SKM-1 treated with dmso at 0.1 percent for 144 hours (cell line): ENCODE results near the gene TNIK.
"Not testable (repeated sequence)": the region's sequence is repeated elsewhere in the genome, so short reads cannot be mapped to it uniquely, and the experiment has no call there.

Experiments
- DNase-seq: peaks from one replicate; lab custom pipeline; 2025; ENCODE audit not compliant: unreplicated experiment; lab: John Stamatoyannopoulos, UW

The TNIK gene

DNA sequence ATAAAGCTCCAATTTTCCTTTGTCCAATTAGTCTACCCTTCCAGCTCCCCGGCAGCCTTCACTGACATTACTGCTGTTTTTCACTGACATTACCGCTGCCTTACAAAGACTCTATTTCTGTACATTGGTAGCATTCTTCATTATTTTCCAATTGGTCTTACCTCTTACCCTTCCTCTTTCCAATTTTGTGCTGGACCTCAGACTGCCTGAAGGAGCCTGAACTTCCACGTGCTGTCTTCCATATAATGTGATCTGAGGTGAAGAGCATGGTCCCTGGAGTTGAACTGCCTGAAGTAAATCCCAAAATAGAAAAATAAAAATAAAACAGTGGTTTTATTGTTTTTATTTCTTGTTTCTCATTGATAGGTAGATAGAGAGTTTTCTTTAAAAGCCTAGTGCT, 9.2 kb upstream of the TNIK start:
- no peak for DNase-seq

DNA sequence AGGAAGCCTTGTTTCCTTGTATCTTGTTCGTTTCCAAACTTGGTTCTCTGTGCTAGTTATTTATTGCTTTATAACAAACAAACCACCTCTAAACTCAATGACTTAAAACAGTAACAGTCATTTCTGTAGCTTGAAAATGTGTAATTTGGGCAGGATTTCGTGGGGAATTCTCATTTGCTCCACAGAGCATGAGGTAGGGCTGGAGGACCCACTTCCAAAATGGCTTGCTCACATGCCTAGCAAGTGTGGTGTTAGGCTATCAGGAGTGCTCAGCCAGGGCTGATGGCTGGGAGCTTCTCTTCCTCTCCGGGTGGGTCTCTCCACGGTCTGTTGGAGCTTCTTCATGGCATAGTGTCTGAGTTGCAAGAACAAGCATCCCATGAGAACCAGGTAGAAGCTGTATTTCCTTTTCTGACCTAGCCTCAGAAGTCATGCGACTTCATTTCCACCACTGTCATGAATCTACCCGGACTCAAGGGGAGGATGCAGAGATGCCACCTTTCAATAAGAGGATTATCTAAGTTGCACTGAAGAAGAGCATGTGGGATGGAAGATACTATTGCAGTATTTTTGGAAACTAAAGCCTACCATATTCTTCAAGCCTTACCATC, 8.2 kb upstream of the TNIK start:
- DNase-seq = no peak

DNA sequence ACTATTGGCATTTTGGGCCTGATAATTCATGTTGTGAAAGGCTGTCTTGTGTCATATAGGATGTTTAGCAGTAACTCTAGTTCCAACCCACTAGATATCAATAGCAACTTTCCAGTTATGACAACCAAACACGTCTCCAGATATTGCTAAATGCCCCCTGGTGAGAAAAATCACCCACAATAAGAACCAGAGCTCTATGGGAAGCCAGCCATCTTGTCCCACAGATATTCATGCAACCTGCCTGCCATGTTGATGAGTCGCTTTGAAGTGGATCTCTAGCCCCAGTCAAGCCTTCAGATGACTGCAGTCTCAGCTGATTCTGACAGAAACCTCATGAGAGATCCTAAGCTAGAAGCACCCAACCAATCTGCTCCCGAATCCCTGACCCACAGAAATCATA, 5.6 kb upstream of the TNIK start:
- no peak for DNase-seq

DNA sequence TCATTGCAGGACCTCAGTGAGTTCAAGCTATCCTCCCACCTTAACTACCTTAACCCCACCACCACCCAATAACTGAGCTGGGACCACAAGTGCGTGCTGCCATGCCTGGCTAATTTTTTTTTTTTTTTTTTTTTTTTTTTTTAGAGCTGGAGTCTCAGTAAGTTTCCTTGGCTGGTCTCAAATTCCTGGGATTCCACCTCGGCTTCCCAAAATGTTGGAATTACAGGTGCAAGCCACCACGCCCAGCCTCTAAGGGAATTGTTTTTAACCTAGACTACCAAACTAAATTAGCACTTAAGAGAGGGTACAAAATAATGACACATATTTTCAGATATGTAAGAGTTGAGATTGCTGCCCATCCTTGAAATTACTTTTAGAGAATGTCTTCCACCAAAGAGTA, 4.3 kb upstream of the TNIK start:
- no peak for DNase-seq

DNA sequence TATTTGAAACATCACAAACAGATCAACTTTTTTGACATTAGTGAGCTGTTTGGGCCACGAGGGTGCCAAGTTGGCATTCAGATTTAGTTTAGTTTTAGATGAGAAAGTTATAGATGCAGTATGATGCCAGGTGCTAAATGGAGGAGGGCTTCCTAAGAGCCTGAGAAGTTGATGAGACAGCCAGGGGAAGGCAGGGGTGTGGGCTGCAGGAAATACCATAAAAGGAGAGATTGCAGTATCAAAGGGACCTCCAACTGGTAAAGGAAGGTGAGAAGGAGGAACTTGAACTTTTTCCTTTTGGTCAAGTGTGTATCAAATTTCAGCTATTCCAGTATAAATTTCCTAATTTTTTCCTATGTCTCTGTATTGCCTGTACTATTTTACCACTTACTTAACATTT, 2.0 kb upstream of the TNIK start:
- DNase-seq = no peak

DNA sequence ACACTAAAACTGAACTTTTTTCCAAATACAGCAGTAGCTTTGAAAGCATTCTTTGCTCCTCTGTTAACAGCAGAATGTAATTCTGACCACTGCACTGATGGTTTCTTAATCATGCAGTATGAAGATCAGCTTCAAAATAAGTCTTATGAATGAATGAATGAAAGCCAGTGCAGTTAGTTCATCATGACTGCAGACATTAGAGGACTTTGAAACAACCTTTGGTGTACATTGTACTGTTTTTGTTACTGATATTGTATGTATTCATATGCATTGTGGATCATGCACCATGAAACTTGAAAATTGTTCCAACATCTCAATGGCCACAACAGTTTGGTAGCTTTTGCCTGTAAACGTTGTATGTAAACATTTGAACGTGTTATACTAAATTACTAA, 1.3 kb upstream of the TNIK start:
- no peak for DNase-seq

DNA sequence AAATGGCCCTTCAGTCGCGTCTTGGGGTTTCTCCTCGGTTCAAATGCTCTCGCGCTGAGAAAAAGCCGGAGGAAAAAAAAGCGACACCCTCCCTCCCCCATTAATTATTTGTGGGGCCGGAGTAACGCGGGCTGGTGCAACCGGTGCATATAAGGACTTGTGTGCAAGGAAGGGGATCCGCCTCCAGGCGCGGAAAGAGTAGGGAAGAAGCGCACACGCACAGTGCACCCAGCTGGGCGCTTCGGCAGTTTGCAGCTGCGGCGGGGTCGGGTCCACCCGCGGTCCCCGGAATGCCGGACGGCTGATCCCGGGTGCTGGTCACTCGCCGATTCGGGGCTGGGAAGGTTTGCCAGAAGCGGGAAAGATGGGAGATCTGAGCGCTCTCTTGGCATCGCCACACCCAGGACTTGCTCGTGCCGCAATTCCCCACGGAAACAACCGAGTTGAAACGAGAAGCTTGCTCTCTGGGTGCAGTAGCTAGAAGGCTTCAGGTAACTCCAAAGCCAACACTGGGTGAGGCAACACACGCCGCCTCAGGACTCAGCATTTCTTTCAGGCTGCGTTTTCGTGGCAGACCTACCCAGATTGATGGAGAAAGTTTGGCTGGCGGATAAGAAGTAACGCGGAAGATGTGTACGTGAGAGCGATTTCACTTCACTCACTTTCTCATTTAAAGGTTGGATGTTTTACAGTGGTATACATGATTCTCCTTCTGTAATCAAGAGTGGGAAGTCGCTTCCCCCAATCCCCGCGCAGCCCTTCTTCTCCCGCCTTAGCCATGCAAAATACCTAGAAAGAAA, 720 bp upstream of the TNIK start:
- DNase-seq = peak; percentile 79

DNA sequence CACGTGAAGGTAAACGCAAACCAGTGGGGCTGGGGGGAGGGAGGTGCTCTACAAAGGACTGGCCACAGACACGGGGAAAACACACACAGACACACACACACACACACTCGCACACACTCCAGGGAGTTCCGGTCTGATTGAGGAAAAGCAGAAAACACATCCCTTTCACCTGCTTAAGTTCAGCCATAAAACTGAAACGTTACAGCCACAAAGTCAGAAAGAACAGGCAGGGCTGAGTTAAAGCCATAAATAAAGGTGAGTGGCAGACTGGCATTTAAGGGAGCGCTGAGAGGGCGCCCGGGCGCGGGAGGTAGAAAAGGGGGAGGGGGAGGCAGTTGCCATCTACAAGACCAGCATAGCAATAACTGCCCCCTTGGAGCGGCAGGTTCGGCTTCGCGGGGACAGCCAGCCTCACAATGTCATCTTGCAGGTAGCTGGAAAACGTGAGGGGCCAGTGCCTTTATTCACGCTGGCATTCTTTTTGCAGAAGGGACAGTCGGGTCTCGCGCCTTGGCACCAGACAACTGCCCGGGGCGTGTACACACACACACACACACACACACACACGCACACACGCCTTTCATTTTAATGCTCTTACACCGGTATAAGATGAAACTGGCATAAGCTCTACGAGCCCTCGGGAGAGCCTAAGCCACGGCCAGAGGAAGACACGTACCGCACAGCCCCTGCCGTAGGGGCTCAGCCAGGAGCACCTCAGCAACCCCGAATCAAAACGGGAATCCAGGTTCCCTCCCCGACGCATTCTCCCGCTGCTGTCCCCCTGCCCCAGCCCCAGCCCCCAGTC, 866 bp downstream of the TNIK start:
- no peak for DNase-seq

DNA sequence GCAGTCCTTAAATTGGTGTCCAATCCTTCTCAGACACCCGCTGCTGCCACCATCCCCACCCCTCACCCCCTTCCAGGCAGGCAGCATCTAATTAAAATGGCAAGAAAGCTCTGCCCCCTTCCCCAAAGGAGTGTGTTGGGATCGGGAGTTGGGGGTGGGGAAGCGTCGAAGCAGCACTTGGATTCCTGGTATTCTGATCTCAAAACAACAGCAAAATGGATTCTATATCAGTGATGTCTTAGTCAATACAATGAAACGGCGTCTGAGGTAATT, 1.4 kb downstream of the TNIK start:
- no peak for DNase-seq

DNA sequence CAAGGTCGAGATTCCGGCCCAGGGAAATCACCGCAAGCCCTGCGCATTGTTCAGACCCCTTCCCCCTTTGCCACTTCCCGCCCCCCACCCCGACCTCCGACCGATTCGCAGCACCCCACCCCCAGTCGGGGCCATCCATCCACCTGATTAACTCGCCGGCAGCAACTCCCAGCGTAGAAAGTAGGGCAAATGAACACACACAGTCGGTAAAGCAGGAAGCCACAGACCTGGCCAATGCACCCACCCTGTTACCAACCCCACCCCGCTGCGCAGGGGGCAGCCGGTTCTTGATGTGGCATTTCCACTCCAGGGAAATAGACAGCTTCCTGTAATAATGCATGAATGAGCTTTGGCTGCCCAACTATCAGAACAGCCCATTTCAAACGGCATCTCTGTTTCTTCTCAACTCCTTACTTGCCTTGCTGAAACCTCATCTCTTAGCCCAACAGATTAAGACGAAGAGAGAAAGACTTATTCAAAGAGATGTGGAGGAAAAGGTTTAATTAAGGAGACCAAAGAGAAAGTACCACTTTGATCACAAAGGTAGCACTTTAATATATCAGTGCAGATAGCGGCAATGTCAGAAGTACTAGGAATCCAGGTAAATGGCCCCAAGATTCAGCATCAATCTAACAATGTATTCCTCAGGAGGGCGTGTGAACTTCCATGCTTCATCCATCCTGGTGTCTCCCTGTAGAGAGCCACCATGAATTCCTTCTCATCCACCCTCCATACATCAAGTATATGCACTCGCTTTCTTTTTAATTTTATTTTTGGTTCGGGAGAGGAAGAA, 1.9 kb downstream of the TNIK start:
- no peak for DNase-seq

DNA sequence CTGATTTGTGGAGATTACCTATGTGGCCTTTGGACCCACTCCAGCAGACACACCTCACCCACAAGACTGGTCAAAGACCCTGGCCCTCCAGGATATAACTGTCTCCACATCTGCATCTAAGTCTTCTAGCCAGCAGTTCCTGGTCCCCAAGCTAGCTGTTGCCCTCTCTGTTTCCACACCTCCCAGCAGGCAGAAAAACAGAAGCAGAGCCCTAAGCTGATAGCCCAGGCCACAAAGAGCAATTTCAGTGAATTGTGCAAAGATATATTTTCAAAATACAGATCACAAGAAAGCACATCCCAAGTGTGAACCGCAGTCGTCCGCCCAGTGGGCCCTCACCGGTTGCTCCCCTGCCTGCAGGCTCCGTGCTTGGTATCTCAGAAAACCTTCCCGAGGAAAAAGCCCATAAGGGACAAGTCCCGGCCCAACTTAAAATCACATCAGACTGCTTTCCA, 2.6 kb downstream of the TNIK start:
- peak; percentile 31 for DNase-seq

DNA sequence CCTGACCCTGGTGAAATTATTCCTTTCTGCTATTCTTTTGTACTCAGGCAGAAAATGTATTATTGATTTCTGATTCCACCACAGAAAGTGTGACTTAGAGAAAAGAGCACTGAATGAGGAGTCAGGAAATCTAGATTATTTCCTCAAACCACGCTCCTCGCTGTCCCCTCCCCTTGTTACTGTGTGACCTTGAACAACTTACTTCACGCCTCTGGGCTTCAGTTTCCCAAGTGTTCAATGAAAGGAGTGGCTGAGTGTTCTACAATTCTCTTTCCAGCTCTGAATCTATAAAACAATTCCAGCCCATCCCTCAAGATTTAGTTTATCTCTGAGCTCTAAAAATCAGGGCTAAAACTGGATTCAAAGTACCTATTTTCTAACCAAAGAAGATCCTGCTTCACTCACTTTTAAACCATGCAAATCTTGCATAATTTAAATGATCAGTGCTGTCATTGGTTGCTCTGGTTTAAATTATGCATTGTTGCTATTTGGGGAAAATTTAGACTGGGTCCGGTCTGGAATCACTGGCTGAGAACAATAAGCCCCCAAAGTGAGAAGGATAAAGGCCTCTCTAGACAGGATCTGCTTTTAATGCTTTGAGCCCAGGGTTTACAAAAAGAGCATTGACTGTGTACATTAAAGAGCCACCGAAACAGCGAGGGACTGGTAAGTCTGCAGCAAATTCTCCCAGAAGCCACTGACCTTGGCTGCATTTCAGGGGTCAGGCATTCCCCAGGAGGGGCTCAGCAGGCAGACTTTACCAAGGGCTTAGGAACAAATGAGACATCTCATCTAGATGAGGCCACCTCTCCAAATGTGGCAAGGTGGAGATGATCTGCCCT, 3.2 kb downstream of the TNIK start:
- DNase-seq = no peak

DNA sequence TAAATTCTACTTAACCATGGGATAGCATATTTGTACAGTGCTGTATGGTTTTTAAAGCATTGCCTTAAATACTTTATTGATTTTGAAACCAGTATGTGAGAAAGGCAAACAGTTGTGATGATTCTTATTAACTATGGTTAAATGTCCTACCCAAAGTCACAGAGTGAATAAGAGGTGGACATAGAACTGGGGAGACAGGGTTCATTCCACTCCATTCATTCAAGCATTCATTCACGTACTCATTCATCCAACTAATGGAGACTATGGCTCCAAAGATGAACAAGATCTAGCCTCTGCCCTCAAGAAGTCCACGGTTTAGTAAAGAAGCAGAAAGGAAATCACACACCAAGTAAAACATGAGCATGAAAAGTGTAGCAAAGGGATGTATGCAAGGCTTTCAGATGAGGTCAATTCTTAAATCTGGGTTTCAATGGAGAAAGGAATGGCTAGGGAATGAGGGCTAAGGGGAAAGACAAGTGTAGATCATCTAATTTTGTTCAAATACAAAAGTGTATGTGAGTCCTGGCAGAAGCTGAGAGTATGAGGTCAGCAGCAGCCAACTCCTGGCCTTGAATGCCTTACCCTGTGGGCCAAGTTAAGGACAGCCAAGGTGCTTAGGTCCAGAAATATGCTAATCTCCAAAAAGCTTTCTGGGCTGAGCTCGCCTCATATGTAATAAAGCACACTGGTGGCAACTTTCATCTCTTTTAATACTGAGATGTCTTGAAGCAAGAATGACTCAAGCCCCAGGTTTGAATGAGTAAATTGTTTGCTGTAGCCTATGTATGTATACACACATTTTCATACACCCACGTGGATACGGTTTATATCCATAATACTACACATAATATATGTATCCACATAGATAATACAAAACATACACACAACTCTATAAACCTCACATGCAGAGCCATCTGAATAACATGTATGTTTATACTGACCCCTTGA, 4.3 kb downstream of the TNIK start:
- DNase-seq = no peak

DNA sequence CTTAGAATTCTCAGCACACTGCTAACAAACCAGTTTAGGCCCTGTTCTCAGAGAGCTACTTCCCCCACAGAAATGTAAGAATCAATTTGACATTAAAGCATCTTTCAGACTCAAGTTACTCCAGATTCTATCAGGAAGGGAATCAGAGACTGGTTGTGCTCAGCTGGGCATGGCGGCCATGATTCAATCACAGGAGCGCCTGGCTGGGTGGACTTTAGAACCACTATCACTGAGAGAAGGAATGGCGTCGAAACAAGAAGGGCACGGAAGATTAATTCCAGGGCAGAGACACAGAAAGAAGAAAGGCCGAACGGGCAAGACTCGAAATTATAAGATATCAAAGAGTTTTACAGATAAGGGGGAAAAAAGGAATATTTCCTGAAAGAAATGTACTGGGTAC, 6.2 kb downstream of the TNIK start:
- no peak for DNase-seq

DNA sequence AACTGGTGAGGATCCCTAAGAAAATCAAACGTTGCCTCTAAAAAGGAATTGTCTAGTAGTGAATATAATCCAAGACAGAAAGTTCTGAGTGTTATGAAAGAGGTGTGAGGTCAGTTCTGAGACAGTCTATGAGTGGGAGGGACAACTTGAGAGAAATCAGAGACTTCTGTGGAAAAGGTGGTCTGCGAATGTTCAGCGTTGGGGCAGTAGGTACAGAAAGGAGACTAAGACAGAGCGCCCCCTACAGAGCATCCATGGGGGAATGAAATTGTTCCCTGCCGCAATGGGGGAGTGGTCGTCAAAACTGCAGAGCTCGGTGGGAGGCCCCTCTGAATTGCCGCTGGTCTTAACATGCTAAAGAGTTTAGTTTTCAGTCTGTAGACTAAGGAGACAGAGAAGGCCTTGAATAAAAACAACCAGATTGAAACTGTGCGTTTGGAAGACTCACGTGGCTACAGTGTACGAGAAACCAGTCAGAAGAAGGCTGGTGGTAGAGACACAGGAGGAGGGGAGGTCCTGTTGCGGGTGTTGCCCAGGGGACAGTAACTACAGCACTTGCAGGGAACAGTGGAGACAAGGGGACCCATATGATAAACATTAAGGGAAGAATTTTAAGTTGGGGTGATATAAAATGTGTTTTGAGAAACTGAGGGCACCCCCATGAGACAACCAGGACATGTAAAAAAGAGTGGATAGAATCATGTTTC, 6.9 kb downstream of the TNIK start:
- no peak for DNase-seq

DNA sequence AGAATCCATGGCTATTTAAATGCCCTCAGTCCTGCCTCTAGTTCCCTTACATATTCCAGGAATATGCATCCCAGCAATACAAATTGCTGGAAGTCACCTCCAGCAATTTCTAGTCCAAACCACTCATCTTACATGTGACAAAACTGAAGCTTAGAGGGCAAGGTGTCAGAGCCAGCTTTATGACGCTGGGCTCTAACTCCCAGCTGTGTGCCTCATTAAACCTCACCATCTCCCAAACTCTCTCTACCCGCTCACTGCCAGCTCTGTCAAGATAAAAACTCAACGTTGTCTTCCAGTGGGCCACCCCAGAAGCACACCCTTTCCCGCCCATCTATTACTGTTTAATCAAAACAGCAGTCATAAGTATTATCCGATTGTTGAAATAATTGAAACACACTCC, 7.9 kb downstream of the TNIK start:
- DNase-seq = no peak

DNA sequence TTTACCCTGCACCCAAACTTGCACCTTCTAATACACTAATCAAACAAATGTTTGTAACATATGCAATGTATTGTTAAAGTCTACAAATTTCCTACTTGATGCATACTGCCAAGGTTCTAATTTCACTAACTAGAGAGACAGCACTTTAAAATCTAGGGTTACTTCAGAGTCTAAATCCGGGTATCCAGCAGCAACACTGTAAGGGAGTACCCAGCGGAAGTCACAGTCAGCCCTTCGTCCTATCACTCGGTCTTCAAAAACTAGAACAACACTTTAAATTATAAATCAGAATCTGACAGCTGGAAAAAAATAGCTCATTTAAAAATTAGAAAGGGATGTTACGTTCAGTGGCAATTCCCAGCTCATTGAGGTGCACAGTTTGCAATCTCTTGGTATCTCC, 8.3 kb downstream of the TNIK start:
- DNase-seq = no peak

DNA sequence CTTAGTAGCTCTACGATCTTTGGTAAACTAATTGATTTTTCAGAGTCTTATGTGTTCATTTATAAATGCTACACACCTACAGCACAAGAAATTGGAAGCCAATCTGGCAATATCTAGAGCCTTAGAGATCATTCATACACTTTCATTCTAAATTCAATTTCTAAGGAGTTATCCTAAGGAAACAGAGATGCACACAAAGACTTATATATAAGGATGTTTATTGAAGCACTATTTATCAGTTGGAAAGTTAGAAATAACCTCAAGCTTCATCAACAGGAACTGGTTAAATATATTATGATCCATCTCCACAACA, 12.7 kb downstream of the TNIK start:
- not testable (repeated sequence) for DNase-seq
